A549 (cell line): ENCODE results near the gene TRIP11. TPM values are rescaled to one million over a fixed set of nuclear protein-coding genes. Genes with fewer than 3 reads are reported as not detected.

Experiments
- ATAC-seq, 2 experiments: fragments of 200-7000 bp in 1 of 2; fragments of >200 bp in 1 of 2; cut with Nextera tagmentation in 1 of 2; cut with Tn5 transposase in 1 of 2; 3 replicates each; pipeline versions ENCODE4 v1.8.0 to v1.9.1; 2018 to 2020; ENCODE audit warnings: mild to moderate bottlenecking in 1 of 2, moderate library complexity in 1 of 2
- CTCF ChIA-PET: fragments of 300-600 bp; sonication (Branson Sonifier 250); formaldehyde crosslinking; extraction: SDS; loops from one replicate; lab custom pipeline; 2021; ENCODE audit warnings: antibody characterized with exemption, inconsistent platforms; lab: Yijun Ruan, JAX
- POLR2A ChIA-PET: fragments of 350-600 bp; formaldehyde crosslinking; extraction: SDS; loops from one replicate; lab custom pipeline; 2021; ENCODE audit warnings: antibody characterized with exemption, inconsistent platforms; lab: Yijun Ruan, JAX
- DNase-seq, 2 experiments: peaks; one replicate each; pipeline versions ENCODE4 v3.0.0 to v3.0.0-alpha.2; 2011 to 2016; ENCODE audit warnings: low read depth in 1 of 2, low spot score in 1 of 2
- FAIRE-seq: peaks from 2 replicates; lab custom pipeline; 2011; peaks lifted over from hg19 to GRCh38; lab: Jason Lieb, UNC
- H3K27ac ChIP-seq, 2 experiments: fragments of >200 bp; sonication (Bioruptor Twin); formaldehyde crosslinking; 3 replicates each; pipeline ENCODE4 v1.5.1; 2016 to 2017
- H3K4me1 ChIP-seq: fragments of >200 bp; sonication (Bioruptor Twin); formaldehyde crosslinking; 3 replicates; pipeline ENCODE4 v1.6.1; 2016
- H3K4me2 ChIP-seq: fragments of >200 bp; sonication (Bioruptor Twin); formaldehyde crosslinking; 3 replicates; pipeline ENCODE4 v1.6.1; 2016
- H3K4me3 ChIP-seq: fragments of >200 bp; sonication (Bioruptor Twin); formaldehyde crosslinking; 3 replicates; pipeline ENCODE4 v1.5.1; 2016
- H3K9me3 ChIP-seq: fragments of >200 bp; sonication (Bioruptor Twin); formaldehyde crosslinking; 3 replicates; pipeline ENCODE4 v1.6.1; 2016
- BHLHE40 ChIP-seq: IDR thresholded peaks from 2 replicates; pipeline ENCODE4 v1.6.1; 2012; ENCODE audit warnings: low read depth, low read length, inconsistent platforms
- CBX2 ChIP-seq: fragments of 200-600 bp; sonication (generic); IDR thresholded peaks from 2 replicates; pipeline ENCODE4 v1.6.1; 2016; ENCODE audit warnings: low read depth, mild to moderate bottlenecking, borderline replicate concordance
- CBX8 ChIP-seq: fragments of 200-600 bp; sonication (generic); IDR thresholded peaks from 2 replicates; pipeline ENCODE4 v1.6.1; 2016
- CEBPB ChIP-seq, 2 experiments: fragments of >200 bp in 1 of 2; sonication (Bioruptor Twin) in 1 of 2; formaldehyde crosslinking in 1 of 2; IDR thresholded peaks; 2 replicates each; pipeline ENCODE4 v1.6.1; 2012 to 2016
- CTCF ChIP-seq: fragments of >200 bp; sonication (Bioruptor Twin); formaldehyde crosslinking; IDR thresholded peaks from 3 replicates; pipeline ENCODE4 v1.5.1; 2016
- EHF ChIP-seq: fragments of 250-450 bp; sonication (Bioruptor Pico); IDR thresholded peaks from 2 replicates; pipeline ENCODE4 v1.5.0; 2020; ENCODE audit warnings: mild to moderate bottlenecking
- ELK1 ChIP-seq: fragments of 150-350 bp; IDR thresholded peaks from 2 replicates; pipeline ENCODE4 v1.6.1; 2014; ENCODE audit warnings: low read depth, mild to moderate bottlenecking, low read length
- EP300 ChIP-seq, 2 experiments: fragments of >200 bp; sonication (Bioruptor Twin); formaldehyde crosslinking; IDR thresholded peaks; 2 replicates in 1 of 2; 3 replicates in 1 of 2; pipeline ENCODE4 v1.6.1; 2016 to 2017
- ESRRA ChIP-seq: fragments of 150-350 bp; IDR thresholded peaks from 2 replicates; pipeline ENCODE4 v1.6.1; 2014; ENCODE audit warnings: mild to moderate bottlenecking, low read length, borderline replicate concordance
- FOSL2 ChIP-seq, 2 experiments: fragments of 450-650 bp in 1 of 2; fragments of >200 bp in 1 of 2; sonication (Bioruptor Twin) in 1 of 2; formaldehyde crosslinking; IDR thresholded peaks; 2 replicates each; pipeline versions ENCODE4 v1.5.0 to v1.6.1; 2016 to 2020; ENCODE audit warnings: mild to moderate bottlenecking in 1 of 2, moderate library complexity in 1 of 2
- FOXS1 ChIP-seq: fragments of 250-450 bp; sonication (Bioruptor Pico); IDR thresholded peaks from 2 replicates; pipeline ENCODE4 v1.5.0; 2020; ENCODE audit warnings: mild to moderate bottlenecking, moderate library complexity
- HDAC2 ChIP-seq: fragments of 200-600 bp; sonication (generic); IDR thresholded peaks from 2 replicates; pipeline ENCODE4 v1.6.1; 2016
- HES2 ChIP-seq: fragments of >200 bp; sonication (Bioruptor Twin); formaldehyde crosslinking; IDR thresholded peaks from 2 replicates; pipeline ENCODE4 v1.6.1; 2016
- HOXA7 ChIP-seq: fragments of 250-450 bp; sonication (Bioruptor Pico); IDR thresholded peaks from 2 replicates; pipeline ENCODE4 v1.5.0; 2020; ENCODE audit warnings: mild to moderate bottlenecking, moderate library complexity
- JUN ChIP-seq, 2 experiments: fragments of >200 bp; sonication (Bioruptor Twin); formaldehyde crosslinking; IDR thresholded peaks; 2 replicates in 1 of 2; 3 replicates in 1 of 2; pipeline ENCODE4 v1.6.1; 2016 to 2017
- JUNB ChIP-seq: fragments of >200 bp; sonication (Bioruptor Twin); formaldehyde crosslinking; IDR thresholded peaks from 2 replicates; pipeline ENCODE4 v1.6.1; 2016
- KDM5A ChIP-seq: fragments of 200-600 bp; sonication (generic); IDR thresholded peaks from 2 replicates; pipeline ENCODE4 v1.6.1; 2016; ENCODE audit warnings: antibody characterized with exemption, mild to moderate bottlenecking
- MAZ ChIP-seq: fragments of 150-350 bp; IDR thresholded peaks from 2 replicates; pipeline ENCODE4 v1.6.1; 2014; ENCODE audit warnings: antibody characterized with exemption, low read depth, low read length, borderline replicate concordance
- NR3C1 ChIP-seq: fragments of >200 bp; sonication (Bioruptor Twin); formaldehyde crosslinking; IDR thresholded peaks from 3 replicates; pipeline ENCODE4 v1.6.1; 2017
- PBX3 ChIP-seq: IDR thresholded peaks from 2 replicates; pipeline ENCODE4 v1.6.1; 2012
- REST ChIP-seq: fragments of 200-600 bp; sonication (generic); IDR thresholded peaks from 2 replicates; pipeline ENCODE4 v1.6.1; 2016; ENCODE audit warnings: antibody characterized with exemption, mild to moderate bottlenecking, moderate library complexity
- RFX5 ChIP-seq: fragments of 450-650 bp; IDR thresholded peaks from 2 replicates; pipeline ENCODE4 v1.7.1; 2014; ENCODE audit warnings: antibody characterized with exemption, mild to moderate bottlenecking, moderate library complexity
- SMC3 ChIP-seq: fragments of >200 bp; sonication (Bioruptor Twin); formaldehyde crosslinking; IDR thresholded peaks from 3 replicates; pipeline ENCODE4 v1.6.1; 2018; ENCODE audit warnings: inconsistent platforms
- SREBF2 ChIP-seq: fragments of 450-650 bp; IDR thresholded peaks from 2 replicates; pipeline ENCODE4 v1.6.1; 2014; ENCODE audit warnings: mild to moderate bottlenecking, moderate library complexity
- ZC3H11A ChIP-seq: fragments of 450-650 bp; IDR thresholded peaks from 2 replicates; pipeline ENCODE4 v1.6.1; 2014; ENCODE audit warnings: antibody characterized with exemption, mild to moderate bottlenecking
- ZNF302 ChIP-seq: fragments of 250-450 bp; sonication (Bioruptor Pico); IDR thresholded peaks from 2 replicates; pipeline ENCODE4 v1.9.0; 2021; ENCODE audit warnings: inconsistent platforms, mild to moderate bottlenecking, moderate library complexity
- WGBS: methylation state at CpG from one replicate; pipeline ENCODE4 v1.1.6; 2017; ENCODE audit errors: missing lambda C conversion rate; 5-methylcytosine and 5-hydroxymethylcytosine counted together
- polyA plus RNA-seq, 4 experiments: library from polyadenylated mRNA; depleted of rRNA in 3 of 4; stranded (reverse); fragments of >200 nt; fragmentation: RNase III in 1 of 4; extraction: RNeasy Plus Mini Kit Qiagen cat#74134 plus additional on column Dnase treatment in 1 of 4; gene quantifications; 2 replicates in 3 of 4; 3 replicates in 1 of 4; pipeline ENCODE4 v1.2.3, GENCODE V29; 2011 to 2017

Gene TRIP11
- polyA plus RNA-seq, 2 of the 4 experiments (the other 2 are of a cell fraction), result 7.9 to 26.8 TPM

GRCh38 chr14:92039719-92040430 is at the start of gene TRIP11 (continued):
- peak; percentile 71 to 96; a peak in 4 of 5 replicates for TF ChIP-seq JUN (IDR thresholded peaks at IDR 0.05)
- TF ChIP-seq ZNF302 (CRISPR knock-in tag), result no peak
- TF ChIP-seq PBX3, result no peak
- TF ChIP-seq ESRRA, result no peak
- no peak for TF ChIP-seq JUNB
- no peak for TF ChIP-seq SREBF2
- TF ChIP-seq HDAC2, result no peak
- TF ChIP-seq REST, result peak; percentile 33; the same call in 1 of the 2 replicates
- no peak for TF ChIP-seq CBX2
- no peak for TF ChIP-seq ELK1
- no peak for TF ChIP-seq CEBPB (IDR thresholded peaks at IDR 0.05)
- no peak for TF ChIP-seq BHLHE40
- TF ChIP-seq EP300 (IDR thresholded peaks at IDR 0.05), result no peak
- TF ChIP-seq KDM5A, result peak; percentile 93
- TF ChIP-seq HES2, result no peak
- TF ChIP-seq FOSL2 (IDR thresholded peaks at IDR 0.05), result no peak
- TF ChIP-seq FOSL2 (CRISPR knock-in tag; IDR thresholded peaks at IDR 0.05), result no peak
- no peak for TF ChIP-seq MAZ
- TF ChIP-seq HOXA7, result no peak
- no peak for TF ChIP-seq EHF (CRISPR knock-in tag)
- TF ChIP-seq NR3C1, result no peak
- TF ChIP-seq SMC3, result no peak
- no peak for TF ChIP-seq FOXS1 (CRISPR knock-in tag)
- peak; percentile 17; the same call in 1 of the 2 replicates for TF ChIP-seq RFX5
- TF ChIP-seq CBX8, result no peak

- ATAC-seq (no peak), FAIRE-seq (no peak), DNase-seq (no peak)
- no peaks in the 10 kb centered on the region for H3K9me3 ChIP-seq
- no peak overlapping the region for H3K4me3 ChIP-seq
- TF ChIP-seq RFX5, result no peak
- TF ChIP-seq FOSL2 (IDR thresholded peaks at IDR 0.05), result no peak
- no peak for TF ChIP-seq FOSL2 (CRISPR knock-in tag; IDR thresholded peaks at IDR 0.05)
- no peak for TF ChIP-seq CTCF
- TF ChIP-seq ZC3H11A, result no peak
- TF ChIP-seq FOXS1 (CRISPR knock-in tag), result no peak
- H3K4me1 ChIP-seq, result no peaks in the 10 kb centered on the region
- H3K4me2 ChIP-seq, result no peak overlapping the region
- no peak overlapping the region for H3K27ac ChIP-seq
- 90% methylated on average over 5 of the region's 5 CpGs for WGBS
- ChIA-PET POLR2A (interaction anchor here (0.6 kb wide), 1 partner anchor 18 kb away, joined by 3 read pairs; the partner anchor contains the start of gene ATXN3), CTCF (interaction anchor here (0.5 to 3.6 kb wide), 4 partner anchors 10 to 627 kb away, joined by 3 to 14 read pairs (median 4); partner anchors contain the start of gene ATXN3)
Observed at GRCh38 chr14:92088494-92088893, 48.6 kb upstream of the TRIP11 start.
